ENCODE measurements around the gene DDX6.
"Not testable (repeated sequence)": the region's sequence is repeated elsewhere in the genome, so short reads cannot be mapped to it uniquely, and the experiment has no call there.

Gene DDX6

GRCh38 chr11:118768690-118769089 lies 22.3 kb downstream of the DDX6 start:
- Histone ChIP-seq H3K9me3 (ENCODE audit: control insufficient read depth in 1 of 2, low read length in 2 of 2) (no peaks in the 10 kb centered on the region), H3K27me3 (ENCODE audit: control insufficient read depth in 1 of 2, insufficient read depth in 2 of 2, low read length in 2 of 2) (no peaks in the 10 kb centered on the region), H3K9ac (ENCODE audit: low read depth in 1 of 2, low read length in 2 of 2) (no peak overlapping the region), H3K4me3 (ENCODE audit: low read depth in 1 of 2, low read length in 2 of 2) (no peak overlapping the region), H3K4me1 (ENCODE audit: control insufficient read depth in 1 of 2, insufficient read depth in 2 of 2, low read length in 2 of 2) (peaks cover 13 to 23% of the 10 kb centered on the region in 2 donors), H3K36me3 (ENCODE audit: control insufficient read depth in 1 of 2, insufficient read depth in 2 of 2, low read length in 2 of 2) (peaks cover 23 to 55% of the 10 kb centered on the region in 2 donors), H3K27ac (ENCODE audit: low read depth, low read length) (no peak overlapping the region)

DNA sequence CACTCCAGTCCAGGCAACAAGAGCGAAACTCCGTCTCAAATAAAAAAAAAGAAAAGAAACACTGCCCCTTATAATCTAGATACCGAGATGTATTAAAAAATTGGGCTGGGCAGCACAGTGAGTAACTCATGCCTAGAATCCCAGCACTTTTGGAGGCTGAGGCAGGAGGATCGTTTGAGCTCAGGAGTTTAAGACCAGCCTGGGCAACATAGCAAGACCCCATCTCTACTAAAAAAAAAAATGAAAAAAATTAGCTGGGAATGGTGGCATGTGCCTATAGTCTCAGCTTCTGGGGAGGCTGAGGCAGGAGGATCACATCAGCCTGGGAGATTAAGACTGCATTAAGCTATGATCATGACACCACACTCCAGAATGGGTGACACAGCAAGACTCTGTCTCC lies 24.9 kb downstream of the DDX6 start:
- Histone ChIP-seq H3K4me3 (ENCODE audit: low read depth in 1 of 2, low read length in 2 of 2) (no peak overlapping the region), H3K27me3 (ENCODE audit: control insufficient read depth in 1 of 2, insufficient read depth in 2 of 2, low read length in 2 of 2) (no peaks in the 10 kb centered on the region), H3K27ac (ENCODE audit: low read depth, low read length) (no peak overlapping the region), H3K9me3 (ENCODE audit: control insufficient read depth in 1 of 2, low read length in 2 of 2) (no peaks in the 10 kb centered on the region), H3K36me3 (ENCODE audit: control insufficient read depth in 1 of 2, insufficient read depth in 2 of 2, low read length in 2 of 2) (peaks cover 20 to 66% of the 10 kb centered on the region in 2 donors), H3K9ac (ENCODE audit: low read depth in 1 of 2, low read length in 2 of 2) (no peak overlapping the region), H3K4me1 (ENCODE audit: control insufficient read depth in 1 of 2, insufficient read depth in 2 of 2, low read length in 2 of 2) (peaks cover 6 to 10% of the 10 kb centered on the region in 2 donors)

DNA sequence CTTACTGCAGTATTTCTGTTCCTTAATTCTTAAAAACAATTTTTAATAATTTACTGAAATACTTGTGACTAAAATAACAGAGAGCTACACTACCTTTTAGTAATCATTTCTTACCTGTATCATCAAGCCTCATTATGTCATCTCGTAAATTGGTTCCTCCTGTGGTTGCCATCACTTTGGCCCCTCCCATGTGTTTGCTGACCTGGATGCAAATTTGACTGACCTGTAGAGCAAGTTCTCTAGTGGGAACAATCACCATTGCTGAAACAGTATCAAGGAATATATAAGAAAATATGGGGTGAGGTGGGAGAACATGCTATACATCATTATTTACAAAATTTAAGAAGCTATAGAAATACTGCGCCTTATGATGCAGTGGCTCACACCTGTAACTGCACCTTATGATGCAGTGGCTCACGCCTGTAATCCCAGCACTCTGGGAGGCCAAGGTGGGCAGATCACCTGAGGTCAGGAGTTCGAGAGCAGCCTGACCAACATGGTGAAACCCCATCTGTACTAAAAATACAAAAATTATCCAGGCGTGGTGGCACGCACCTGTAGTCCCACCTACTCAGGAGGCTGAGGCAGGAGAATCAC lies 25.8 kb downstream of the DDX6 start:
- not testable (repeated sequence) for H3K4me1 ChIP-seq (ENCODE audit: control insufficient read depth in 1 of 2, insufficient read depth in 2 of 2, low read length in 2 of 2); H3K27ac ChIP-seq (ENCODE audit: low read depth, low read length); H3K4me3 ChIP-seq (ENCODE audit: low read depth in 1 of 2, low read length in 2 of 2); H3K9ac ChIP-seq (ENCODE audit: low read depth in 1 of 2, low read length in 2 of 2); H3K9me3 ChIP-seq (ENCODE audit: control insufficient read depth in 1 of 2, low read length in 2 of 2); H3K27me3 ChIP-seq (ENCODE audit: control insufficient read depth in 1 of 2, insufficient read depth in 2 of 2, low read length in 2 of 2)
- peaks cover 16 to 71% of the 10 kb centered on the region in 2 donors for H3K36me3 ChIP-seq (ENCODE audit: control insufficient read depth in 1 of 2, insufficient read depth in 2 of 2, low read length in 2 of 2)

DNA sequence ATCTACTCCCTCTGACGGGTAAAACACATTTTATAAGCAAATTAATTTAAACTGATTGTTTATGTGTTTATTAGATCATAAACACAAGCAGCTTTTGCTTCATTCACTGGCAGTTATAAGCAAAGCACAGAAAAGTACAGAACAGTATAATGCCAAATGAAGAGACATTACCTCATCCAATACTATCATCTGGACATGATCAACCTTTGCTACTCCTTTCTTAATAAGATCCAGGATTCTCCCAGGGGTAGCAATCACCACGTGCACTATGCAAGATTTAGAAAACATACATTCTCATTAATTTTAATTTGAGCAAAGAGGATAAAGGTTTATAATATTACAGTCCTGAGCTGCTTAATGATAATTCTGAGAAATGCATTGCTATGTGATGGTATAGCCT lies 27.9 kb downstream of the DDX6 start:
- peaks cover 33 to 88% of the 10 kb centered on the region in 2 donors for H3K36me3 ChIP-seq (ENCODE audit: control insufficient read depth in 1 of 2, insufficient read depth in 2 of 2, low read length in 2 of 2)
- H3K27ac ChIP-seq (ENCODE audit: low read depth, low read length), result no peak overlapping the region
- H3K9me3 ChIP-seq (ENCODE audit: control insufficient read depth in 1 of 2, low read length in 2 of 2), result no peaks in the 10 kb centered on the region
- H3K27me3 ChIP-seq (ENCODE audit: control insufficient read depth in 1 of 2, insufficient read depth in 2 of 2, low read length in 2 of 2), result no peaks in the 10 kb centered on the region
- no peaks in the 10 kb centered on the region for H3K4me1 ChIP-seq (ENCODE audit: control insufficient read depth in 1 of 2, insufficient read depth in 2 of 2, low read length in 2 of 2)
- no peak overlapping the region for H3K4me3 ChIP-seq (ENCODE audit: low read depth in 1 of 2, low read length in 2 of 2)
- no peak overlapping the region for H3K9ac ChIP-seq (ENCODE audit: low read depth in 1 of 2, low read length in 2 of 2)

GRCh38 chr11:118761981-118762380 lies 29.0 kb downstream of the DDX6 start:
- H3K4me3 ChIP-seq (ENCODE audit: low read depth in 1 of 2, low read length in 2 of 2); H3K27me3 ChIP-seq (ENCODE audit: control insufficient read depth in 1 of 2, insufficient read depth in 2 of 2, low read length in 2 of 2); H3K9me3 ChIP-seq (ENCODE audit: control insufficient read depth in 1 of 2, low read length in 2 of 2); H3K4me1 ChIP-seq (ENCODE audit: control insufficient read depth in 1 of 2, insufficient read depth in 2 of 2, low read length in 2 of 2); H3K27ac ChIP-seq (ENCODE audit: low read depth, low read length); H3K9ac ChIP-seq (ENCODE audit: low read depth in 1 of 2, low read length in 2 of 2): not testable (repeated sequence)
- H3K36me3 ChIP-seq (ENCODE audit: control insufficient read depth in 1 of 2, insufficient read depth in 2 of 2, low read length in 2 of 2), result peaks cover 36 to 91% of the 10 kb centered on the region in 2 donors

DNA sequence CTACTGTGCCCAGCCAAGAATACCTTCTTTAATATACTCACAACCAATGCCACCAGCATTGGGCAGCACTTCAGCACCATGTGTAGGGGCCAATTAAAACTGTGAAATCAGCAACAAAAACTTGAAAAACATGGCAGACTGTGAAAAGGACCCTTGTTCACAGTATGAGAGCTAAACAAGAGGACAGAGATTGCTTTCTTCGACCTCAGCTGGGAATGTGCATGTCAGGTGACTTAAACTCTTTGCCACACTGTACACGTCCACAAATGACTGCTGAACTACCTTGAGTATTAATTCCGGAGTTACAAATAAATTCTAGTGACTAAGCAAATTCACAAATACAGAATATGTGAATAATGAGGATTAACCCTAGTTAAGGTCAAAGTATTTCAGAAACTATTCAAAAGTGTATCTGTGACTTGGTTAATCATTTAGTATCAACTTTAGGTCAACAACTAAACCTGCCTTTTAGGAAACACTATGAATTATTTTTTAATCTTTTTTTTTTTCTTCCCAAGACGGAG lies 33.0 kb downstream of the DDX6 start:
- no peak overlapping the region for H3K9ac ChIP-seq (ENCODE audit: low read depth in 1 of 2, low read length in 2 of 2)
- H3K9me3 ChIP-seq (ENCODE audit: control insufficient read depth in 1 of 2, low read length in 2 of 2), result no peaks in the 10 kb centered on the region
- no peaks in the 10 kb centered on the region for H3K27me3 ChIP-seq (ENCODE audit: control insufficient read depth in 1 of 2, insufficient read depth in 2 of 2, low read length in 2 of 2)
- peaks cover 56 to 92% of the 10 kb centered on the region in 2 donors for H3K36me3 ChIP-seq (ENCODE audit: control insufficient read depth in 1 of 2, insufficient read depth in 2 of 2, low read length in 2 of 2)
- no peak overlapping the region for H3K27ac ChIP-seq (ENCODE audit: low read depth, low read length)
- no peaks in the 10 kb centered on the region for H3K4me1 ChIP-seq (ENCODE audit: control insufficient read depth in 1 of 2, insufficient read depth in 2 of 2, low read length in 2 of 2)
- H3K4me3 ChIP-seq (ENCODE audit: low read depth in 1 of 2, low read length in 2 of 2), result no peak overlapping the region

GRCh38 chr11:118752654-118753053 lies 38.3 kb downstream of the DDX6 start:
- Histone ChIP-seq H3K27ac (ENCODE audit: low read depth, low read length) (no peak overlapping the region), H3K9ac (ENCODE audit: low read depth in 1 of 2, low read length in 2 of 2) (no peak overlapping the region), H3K4me1 (ENCODE audit: control insufficient read depth in 1 of 2, insufficient read depth in 2 of 2, low read length in 2 of 2) (no peaks in the 10 kb centered on the region), H3K36me3 (ENCODE audit: control insufficient read depth in 1 of 2, insufficient read depth in 2 of 2, low read length in 2 of 2) (peaks cover 35 to 76% of the 10 kb centered on the region in 2 donors), H3K27me3 (ENCODE audit: control insufficient read depth in 1 of 2, insufficient read depth in 2 of 2, low read length in 2 of 2) (no peaks in the 10 kb centered on the region), H3K9me3 (ENCODE audit: control insufficient read depth in 1 of 2, low read length in 2 of 2) (no peaks in the 10 kb centered on the region), H3K4me3 (ENCODE audit: low read depth in 1 of 2, low read length in 2 of 2) (no peak overlapping the region)

DNA sequence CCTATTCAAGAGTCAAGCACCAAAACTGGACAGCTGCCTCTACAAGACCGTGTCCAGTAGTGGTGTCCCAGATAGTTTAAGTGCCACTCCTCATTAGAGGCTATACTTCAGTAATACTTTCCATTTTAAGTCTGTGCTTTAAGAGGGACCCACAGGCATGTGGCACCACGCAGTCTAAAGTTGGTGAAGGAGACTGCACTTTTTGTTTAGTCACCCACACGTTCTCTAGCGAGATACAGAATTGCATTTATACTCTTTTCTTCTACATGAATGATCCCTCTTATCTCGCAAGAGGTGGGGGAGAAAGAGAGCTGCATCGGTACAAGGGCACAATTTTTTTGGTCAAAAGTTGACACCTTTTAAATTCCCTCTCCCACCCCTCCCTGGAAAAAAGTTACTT lies 41.5 kb downstream of the DDX6 start:
- H3K9ac ChIP-seq (ENCODE audit: low read depth in 1 of 2, low read length in 2 of 2), result no peak overlapping the region
- no peaks in the 10 kb centered on the region for H3K4me1 ChIP-seq (ENCODE audit: control insufficient read depth in 1 of 2, insufficient read depth in 2 of 2, low read length in 2 of 2)
- no peak overlapping the region for H3K4me3 ChIP-seq (ENCODE audit: low read depth in 1 of 2, low read length in 2 of 2)
- no peaks in the 10 kb centered on the region for H3K9me3 ChIP-seq (ENCODE audit: control insufficient read depth in 1 of 2, low read length in 2 of 2)
- H3K27ac ChIP-seq (ENCODE audit: low read depth, low read length), result no peak overlapping the region
- H3K27me3 ChIP-seq (ENCODE audit: control insufficient read depth in 1 of 2, insufficient read depth in 2 of 2, low read length in 2 of 2), result no peaks in the 10 kb centered on the region
- peaks cover 10 to 45% of the 10 kb centered on the region in 2 donors for H3K36me3 ChIP-seq (ENCODE audit: control insufficient read depth in 1 of 2, insufficient read depth in 2 of 2, low read length in 2 of 2)

- H3K27ac ChIP-seq (ENCODE audit: low read depth, low read length), result no peak overlapping the region
- H3K9ac ChIP-seq (ENCODE audit: low read depth in 1 of 2, low read length in 2 of 2), result no peak overlapping the region
- H3K9me3 ChIP-seq (ENCODE audit: control insufficient read depth in 1 of 2, low read length in 2 of 2), result no peaks in the 10 kb centered on the region
- H3K4me3 ChIP-seq (ENCODE audit: low read depth in 1 of 2, low read length in 2 of 2), result no peak overlapping the region
- peaks cover 6 to 36% of the 10 kb centered on the region in 2 donors for H3K36me3 ChIP-seq (ENCODE audit: control insufficient read depth in 1 of 2, insufficient read depth in 2 of 2, low read length in 2 of 2)
- no peaks in the 10 kb centered on the region for H3K4me1 ChIP-seq (ENCODE audit: control insufficient read depth in 1 of 2, insufficient read depth in 2 of 2, low read length in 2 of 2)
- no peaks in the 10 kb centered on the region for H3K27me3 ChIP-seq (ENCODE audit: control insufficient read depth in 1 of 2, insufficient read depth in 2 of 2, low read length in 2 of 2)
These were observed 42.9 kb downstream of the DDX6 start for GRCh38 chr11:118748056-118748455.

- Histone ChIP-seq H3K27ac (ENCODE audit: low read depth, low read length) (no peak overlapping the region), H3K9ac (ENCODE audit: low read depth in 1 of 2, low read length in 2 of 2) (no peak overlapping the region), H3K4me3 (ENCODE audit: low read depth in 1 of 2, low read length in 2 of 2) (no peak overlapping the region)
These were observed 43.9 kb downstream of the DDX6 start for GRCh38 chr11:118746988-118747585.

More at GRCh38 chr11:118746988-118747585, 43.9 kb downstream of the DDX6 start:
- Histone ChIP-seq H3K9me3 (ENCODE audit: control insufficient read depth in 1 of 2, low read length in 2 of 2) (no peaks in the 10 kb centered on the region), H3K36me3 (ENCODE audit: control insufficient read depth in 1 of 2, insufficient read depth in 2 of 2, low read length in 2 of 2) (peaks cover 4 to 26% of the 10 kb centered on the region in 2 donors), H3K4me1 (ENCODE audit: control insufficient read depth in 1 of 2, insufficient read depth in 2 of 2, low read length in 2 of 2) (no peaks in the 10 kb centered on the region), H3K27me3 (ENCODE audit: control insufficient read depth in 1 of 2, insufficient read depth in 2 of 2, low read length in 2 of 2) (no peaks in the 10 kb centered on the region)

All from duodenal mucosa (tissue), 2 donors.